ENCODE measurements around the gene DKC1.

DKC1 gene

GRCh38 chrX:154735695-154736393, 26.8 kb upstream of the DKC1 start:
- Histone ChIP-seq H3K27ac (ENCODE audit: poor library complexity, severe bottlenecking) (peak overlapping the region; percentile 84), H3K36me3 (ENCODE audit: low read depth) (no peaks in the 10 kb centered on the region), H3K4me1 (ENCODE audit: insufficient read depth, poor library complexity, severe bottlenecking) (peaks cover 57% of the 10 kb centered on the region), H3K4me3 (ENCODE audit: severe bottlenecking) (no peak overlapping the region), H3K27me3 (ENCODE audit: insufficient read depth, poor library complexity, severe bottlenecking) (no peaks in the 10 kb centered on the region), H3K9me3 (ENCODE audit: severe bottlenecking) (no peaks in the 10 kb centered on the region)
- DNase-seq (ENCODE audit: low spot score) (peak; percentile 68), ATAC-seq (ENCODE audit: low read depth) (peak; percentile 74)
- TF ChIP-seq, protein P1, sequence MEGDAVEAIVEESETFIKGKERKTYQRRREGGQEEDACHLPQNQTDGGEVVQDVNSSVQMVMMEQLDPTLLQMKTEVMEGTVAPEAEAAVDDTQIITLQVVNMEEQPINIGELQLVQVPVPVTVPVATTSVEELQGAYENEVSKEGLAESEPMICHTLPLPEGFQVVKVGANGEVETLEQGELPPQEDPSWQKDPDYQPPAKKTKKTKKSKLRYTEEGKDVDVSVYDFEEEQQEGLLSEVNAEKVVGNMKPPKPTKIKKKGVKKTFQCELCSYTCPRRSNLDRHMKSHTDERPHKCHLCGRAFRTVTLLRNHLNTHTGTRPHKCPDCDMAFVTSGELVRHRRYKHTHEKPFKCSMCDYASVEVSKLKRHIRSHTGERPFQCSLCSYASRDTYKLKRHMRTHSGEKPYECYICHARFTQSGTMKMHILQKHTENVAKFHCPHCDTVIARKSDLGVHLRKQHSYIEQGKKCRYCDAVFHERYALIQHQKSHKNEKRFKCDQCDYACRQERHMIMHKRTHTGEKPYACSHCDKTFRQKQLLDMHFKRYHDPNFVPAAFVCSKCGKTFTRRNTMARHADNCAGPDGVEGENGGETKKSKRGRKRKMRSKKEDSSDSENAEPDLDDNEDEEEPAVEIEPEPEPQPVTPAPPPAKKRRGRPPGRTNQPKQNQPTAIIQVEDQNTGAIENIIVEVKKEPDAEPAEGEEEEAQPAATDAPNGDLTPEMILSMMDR (IDR thresholded peaks at IDR 0.05; ENCODE audit: poor library complexity, severe bottlenecking), result no peak

- Histone ChIP-seq H3K4me3 (ENCODE audit: severe bottlenecking) (no peak overlapping the region), H3K36me3 (ENCODE audit: low read depth) (no peaks in the 10 kb centered on the region), H3K9me3 (ENCODE audit: severe bottlenecking) (no peaks in the 10 kb centered on the region), H3K27ac (ENCODE audit: poor library complexity, severe bottlenecking) (peak overlapping the region; percentile 84), H3K27me3 (ENCODE audit: insufficient read depth, poor library complexity, severe bottlenecking) (no peaks in the 10 kb centered on the region), H3K4me1 (ENCODE audit: insufficient read depth, poor library complexity, severe bottlenecking) (peaks cover 49% of the 10 kb centered on the region)
- ATAC-seq (ENCODE audit: low read depth) (no peak), DNase-seq (ENCODE audit: low spot score) (no peak)
- TF ChIP-seq, protein P1 (IDR thresholded peaks at IDR 0.05; ENCODE audit: poor library complexity, severe bottlenecking), result no peak
Observed at GRCh38 chrX:154737136-154737535, 25.5 kb upstream of the DKC1 start.

GRCh38 chrX:154738011-154738738, 24.5 kb upstream of the DKC1 start:
- H3K36me3 ChIP-seq (ENCODE audit: low read depth), result no peaks in the 10 kb centered on the region
- H3K4me1 ChIP-seq (ENCODE audit: insufficient read depth, poor library complexity, severe bottlenecking), result peaks cover 39% of the 10 kb centered on the region
- no peaks in the 10 kb centered on the region for H3K27me3 ChIP-seq (ENCODE audit: insufficient read depth, poor library complexity, severe bottlenecking)
- DNase-seq (ENCODE audit: low spot score) (no peak), ATAC-seq (ENCODE audit: low read depth) (peak; percentile 58)
- H3K27ac ChIP-seq (ENCODE audit: poor library complexity, severe bottlenecking), result peak overlapping the region; percentile 84
- TF ChIP-seq, protein P1 (IDR thresholded peaks at IDR 0.05; ENCODE audit: poor library complexity, severe bottlenecking), result no peak
- no peaks in the 10 kb centered on the region for H3K9me3 ChIP-seq (ENCODE audit: severe bottlenecking)
- H3K4me3 ChIP-seq (ENCODE audit: severe bottlenecking), result no peak overlapping the region

DNA sequence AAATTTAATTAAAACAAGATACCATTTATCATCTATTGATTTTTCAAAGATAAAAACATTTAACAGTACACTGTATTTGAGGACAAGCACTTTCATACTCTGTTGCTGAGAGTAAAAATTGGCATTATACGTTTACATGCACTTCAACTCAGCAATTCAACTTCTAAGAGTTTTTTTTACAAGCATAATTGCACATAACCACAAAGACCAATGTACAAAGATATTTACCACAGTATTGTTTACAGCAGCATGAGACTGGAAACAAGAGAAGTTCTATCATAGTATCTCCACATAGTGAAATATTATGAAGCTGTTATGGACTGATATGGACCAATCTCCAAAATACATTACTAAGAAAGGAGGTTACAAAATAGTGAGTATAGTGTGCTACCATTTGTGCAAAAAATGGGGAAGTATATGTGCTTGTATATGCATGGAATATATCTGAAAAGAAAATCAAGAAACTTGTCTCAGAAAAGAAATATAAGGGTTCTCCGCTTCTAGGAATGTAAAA, 22.7 kb upstream of the DKC1 start:
- no peaks in the 10 kb centered on the region for H3K9me3 ChIP-seq (ENCODE audit: severe bottlenecking)
- no peak overlapping the region for H3K27ac ChIP-seq (ENCODE audit: poor library complexity, severe bottlenecking)
- H3K4me3 ChIP-seq (ENCODE audit: severe bottlenecking), result no peak overlapping the region
- H3K4me1 ChIP-seq (ENCODE audit: insufficient read depth, poor library complexity, severe bottlenecking), result peaks cover 21% of the 10 kb centered on the region
- no peaks in the 10 kb centered on the region for H3K27me3 ChIP-seq (ENCODE audit: insufficient read depth, poor library complexity, severe bottlenecking)
- ATAC-seq (ENCODE audit: low read depth) (no peak), DNase-seq (ENCODE audit: low spot score) (no peak)
- H3K36me3 ChIP-seq (ENCODE audit: low read depth), result no peaks in the 10 kb centered on the region
- TF ChIP-seq, protein P1 (IDR thresholded peaks at IDR 0.05; ENCODE audit: poor library complexity, severe bottlenecking), result no peak
